Esophagus squamous epithelium (tissue), 5 donors: Measurements from ENCODE around the gene JUN. TPM values are rescaled to one million over a fixed set of nuclear protein-coding genes. Genes with fewer than 3 reads are reported as not detected.

Experiments used
- DNase-seq: peaks from one replicate; lab custom pipeline; 2025; lab: John Stamatoyannopoulos, UW
- H3K27ac ChIP-seq, 4 donors: fragments of 200-600 bp; sonication (generic); one replicate each; pipeline ENCODE4 v1.5.1; 2016 to 2019; ENCODE audit warnings: mild to moderate bottlenecking in 1 of 4
- H3K27me3 ChIP-seq, 4 donors: fragments of 200-600 bp; sonication (generic); 1 replicate in 3 of 4; 2 replicates in 1 of 4; pipeline versions ENCODE4 v1.5.1 to v1.6.0; 2017 to 2021; ENCODE audit warnings: antibody characterized with exemption in 1 of 4
- H3K36me3 ChIP-seq, 3 donors: fragments of 200-600 bp; sonication (generic); one replicate each; pipeline ENCODE4 v1.5.1; 2016 to 2019
- H3K4me1 ChIP-seq, 3 donors: fragments of 200-600 bp; sonication (generic); one replicate each; pipeline ENCODE4 v1.5.1; 2017 to 2019
- H3K4me3 ChIP-seq, 4 donors: fragments of 200-600 bp; sonication (generic); 1 replicate in 3 of 4; 2 replicates in 1 of 4; pipeline ENCODE4 v1.5.1; 2016 to 2019; ENCODE audit warnings: mild to moderate bottlenecking in 2 of 4, moderate library complexity in 1 of 4
- H3K9me3 ChIP-seq, 3 donors: fragments of 200-600 bp; sonication (generic); one replicate each; pipeline ENCODE4 v1.5.1; 2016 to 2019
- CTCF ChIP-seq, 6 experiments: fragments of 450-650 bp in 4 of 6; fragments of 200-600 bp in 2 of 6; sonication (generic) in 2 of 6; IDR thresholded peaks; one replicate each; pipeline ENCODE4 v1.5.1; 2016 to 2019; ENCODE audit warnings: antibody characterized with exemption in 6 of 6, mild to moderate bottlenecking in 4 of 6, moderate library complexity in 4 of 6
- POLR2A ChIP-seq, 4 donors: fragments of 450-650 bp; IDR thresholded peaks; one replicate each; pipeline ENCODE4 v1.6.1; 2017; ENCODE audit warnings: antibody characterized with exemption in 4 of 4, mild to moderate bottlenecking in 4 of 4, moderate library complexity in 3 of 4
- WGBS, 2 donors: methylation state at CpG; one replicate each; pipeline ENCODE4 v1.1.5; 2018; 5-methylcytosine and 5-hydroxymethylcytosine counted together
- intact Hi-C: fragments of 100-400 bp; cut with DNase I; formaldehyde crosslinking; loops from one replicate; pipeline ENCODE4 v1.15.0; 2022
- total RNA-seq, 4 donors: library from RNA; depleted of rRNA; stranded (reverse); fragments of >200 nt; gene quantifications; one replicate each; pipeline ENCODE4 v1.1.0, GENCODE V29; 2016
- donor health status: DM: yes; HTN: yes; CAD: no.

The JUN gene
- total RNA-seq, 4 donors from 2014 or later = 48.5 to 128 (median 66.1) TPM

GRCh38 chr1:58798910-58799442 lies 15.1 kb upstream of the JUN start:
- intact Hi-C loops = no loop called here
- H3K9me3 ChIP-seq = no peaks in the 10 kb centered on the region

GRCh38 chr1:58796416-58796815 lies 12.6 kb upstream of the JUN start:
- H3K9me3 ChIP-seq = no peaks in the 10 kb centered on the region
- DNase-seq = no peak
- intact Hi-C loops = no loop called here
- H3K4me3 ChIP-seq = no peak overlapping the region
- H3K27me3 ChIP-seq = no peaks in the 10 kb centered on the region
- H3K36me3 ChIP-seq = no peaks in the 10 kb centered on the region
- H3K4me1 ChIP-seq = peaks cover 0 to 8% (median 0%) of the 10 kb centered on the region in 3 donors
- TF ChIP-seq POLR2A (IDR thresholded peaks at IDR 0.05) (no peak), CTCF (IDR thresholded peaks at IDR 0.05) (no peak)
- no peak overlapping the region for H3K27ac ChIP-seq

More at GRCh38 chr1:58798910-58799442, 15.1 kb upstream of the JUN start:
- WGBS, 2 donors = 100% methylated on average over 1 of the region's 1 CpG
- Histone ChIP-seq H3K36me3 (no peaks in the 10 kb centered on the region), H3K27me3 (no peaks in the 10 kb centered on the region), H3K27ac (no peak overlapping the region), H3K4me3 (no peak overlapping the region), H3K4me1 (peaks cover 0 to 24% (median 0%) of the 10 kb centered on the region in 3 donors)
- no peak for DNase-seq
- TF ChIP-seq CTCF (IDR thresholded peaks at IDR 0.05) = no peak
- no peak for TF ChIP-seq POLR2A (IDR thresholded peaks at IDR 0.05)

- no peaks in the 10 kb centered on the region for H3K9me3 ChIP-seq
- peaks cover 0 to 20% (median 0%) of the 10 kb centered on the region in 3 donors for H3K4me1 ChIP-seq
- no peaks in the 10 kb centered on the region for H3K36me3 ChIP-seq
- intact Hi-C loops = no loop called here
- 86 to 88% methylated on average over 3 of the region's 3 CpGs for WGBS, 2 donors
- H3K4me3 ChIP-seq = no peak overlapping the region
- H3K27ac ChIP-seq = no peak overlapping the region
- DNase-seq = no peak
- no peaks in the 10 kb centered on the region for H3K27me3 ChIP-seq
- TF ChIP-seq POLR2A (IDR thresholded peaks at IDR 0.05) (no peak), CTCF (IDR thresholded peaks at IDR 0.05) (no peak)
These were observed 10.7 kb upstream of the JUN start for GRCh38 chr1:58794585-58794984.

GRCh38 chr1:58792846-58793245 lies 9.0 kb upstream of the JUN start:
- WGBS, 2 donors = 89 to 92% methylated on average over 6 of the region's 6 CpGs
- H3K27me3 ChIP-seq = no peaks in the 10 kb centered on the region
- intact Hi-C loops = no loop called here

More at GRCh38 chr1:58792846-58793245, 9.0 kb upstream of the JUN start:
- Histone ChIP-seq H3K9me3 (no peaks in the 10 kb centered on the region), H3K27ac (no peak overlapping the region), H3K4me3 (no peak overlapping the region), H3K4me1 (peaks cover 0 to 20% (median 0%) of the 10 kb centered on the region in 3 donors), H3K36me3 (peaks cover 0 to 5% (median 0%) of the 10 kb centered on the region in 3 donors)
- no peak for TF ChIP-seq POLR2A (IDR thresholded peaks at IDR 0.05)
- TF ChIP-seq CTCF (IDR thresholded peaks at IDR 0.05) = no peak
- no peak for DNase-seq
